ENCODE measurements around the gene MYO7A. TPM values are rescaled to one million over a fixed set of nuclear protein-coding genes. Genes with fewer than 3 reads are reported as not detected.

Gene MYO7A
- total RNA-seq, 4 donors from 2014 or later = 2.0 to 18.2 (median 6.6) TPM

GRCh38 chr11:77139201-77139600, 11.2 kb downstream of the MYO7A start:
- Histone ChIP-seq H3K27ac (peak overlapping the region in 1 of 2 donors; percentile 62), H3K4me1 (peaks cover 0 to 4% of the 10 kb centered on the region in 2 donors), H3K4me3 (no peak overlapping the region), H3K36me3 (no peaks in the 10 kb centered on the region), H3K27me3 (no peaks in the 10 kb centered on the region), H3K9me3 (no peaks in the 10 kb centered on the region)
- intact Hi-C loops (cut with DNase I; ENCODE audit: low total_unique reads) = no loop called here
- no peak for TF ChIP-seq POLR2A (IDR thresholded peaks at IDR 0.05)
- TF ChIP-seq, protein P1, sequence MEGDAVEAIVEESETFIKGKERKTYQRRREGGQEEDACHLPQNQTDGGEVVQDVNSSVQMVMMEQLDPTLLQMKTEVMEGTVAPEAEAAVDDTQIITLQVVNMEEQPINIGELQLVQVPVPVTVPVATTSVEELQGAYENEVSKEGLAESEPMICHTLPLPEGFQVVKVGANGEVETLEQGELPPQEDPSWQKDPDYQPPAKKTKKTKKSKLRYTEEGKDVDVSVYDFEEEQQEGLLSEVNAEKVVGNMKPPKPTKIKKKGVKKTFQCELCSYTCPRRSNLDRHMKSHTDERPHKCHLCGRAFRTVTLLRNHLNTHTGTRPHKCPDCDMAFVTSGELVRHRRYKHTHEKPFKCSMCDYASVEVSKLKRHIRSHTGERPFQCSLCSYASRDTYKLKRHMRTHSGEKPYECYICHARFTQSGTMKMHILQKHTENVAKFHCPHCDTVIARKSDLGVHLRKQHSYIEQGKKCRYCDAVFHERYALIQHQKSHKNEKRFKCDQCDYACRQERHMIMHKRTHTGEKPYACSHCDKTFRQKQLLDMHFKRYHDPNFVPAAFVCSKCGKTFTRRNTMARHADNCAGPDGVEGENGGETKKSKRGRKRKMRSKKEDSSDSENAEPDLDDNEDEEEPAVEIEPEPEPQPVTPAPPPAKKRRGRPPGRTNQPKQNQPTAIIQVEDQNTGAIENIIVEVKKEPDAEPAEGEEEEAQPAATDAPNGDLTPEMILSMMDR (IDR thresholded peaks at IDR 0.05) = no peak
- no peak for DNase-seq

GRCh38 chr11:77140231-77140851, 12.3 kb downstream of the MYO7A start:
- Histone ChIP-seq H3K27me3 (no peaks in the 10 kb centered on the region), H3K4me3 (no peak overlapping the region), H3K27ac (peak overlapping the region; percentile 26 to 62), H3K9me3 (no peaks in the 10 kb centered on the region), H3K36me3 (no peaks in the 10 kb centered on the region), H3K4me1 (peaks cover 0 to 4% of the 10 kb centered on the region in 2 donors)
- DNase-seq = peak; percentile 50 to 59
- no peak for TF ChIP-seq POLR2A (IDR thresholded peaks at IDR 0.05)
- intact Hi-C loops (cut with DNase I; ENCODE audit: low total_unique reads) = no loop called here

DNA sequence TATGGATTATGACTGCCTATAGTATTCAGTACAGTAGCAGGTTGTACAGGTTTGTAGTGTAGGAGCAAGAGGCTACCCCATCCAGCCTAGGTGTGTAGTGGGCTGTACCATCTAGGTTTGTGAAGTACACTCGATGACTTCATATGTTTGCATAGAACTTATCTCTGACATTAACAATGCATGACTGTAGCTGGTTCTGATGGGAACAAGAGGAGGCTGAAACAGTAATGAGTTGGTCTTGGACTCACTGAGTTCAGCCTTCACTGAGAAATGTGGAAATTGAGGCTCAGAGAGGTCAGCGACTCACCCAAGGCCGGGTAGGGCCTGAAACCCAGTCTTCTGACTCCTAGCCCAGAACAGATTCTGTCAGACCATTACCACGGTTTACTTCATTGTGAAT, 13.0 kb downstream of the MYO7A start:
- Histone ChIP-seq H3K27me3 (no peaks in the 10 kb centered on the region), H3K9me3 (no peaks in the 10 kb centered on the region), H3K27ac (peak overlapping the region in 1 of 2 donors; percentile 26), H3K36me3 (no peaks in the 10 kb centered on the region), H3K4me1 (peaks cover 0 to 4% of the 10 kb centered on the region in 2 donors), H3K4me3 (no peak overlapping the region)
- DNase-seq = no peak
- no peak for TF ChIP-seq POLR2A (IDR thresholded peaks at IDR 0.05)
- TF ChIP-seq, protein P1 (IDR thresholded peaks at IDR 0.05) = no peak
- intact Hi-C loops (cut with DNase I; ENCODE audit: low total_unique reads) = no loop called here

- no peak overlapping the region for H3K27ac ChIP-seq
- intact Hi-C loops (cut with DNase I; ENCODE audit: low total_unique reads) = no loop called here
- H3K4me1 ChIP-seq = peaks cover 0 to 4% of the 10 kb centered on the region in 2 donors
- no peaks in the 10 kb centered on the region for H3K9me3 ChIP-seq
- H3K4me3 ChIP-seq = no peak overlapping the region
- no peaks in the 10 kb centered on the region for H3K27me3 ChIP-seq
- TF ChIP-seq POLR2A (IDR thresholded peaks at IDR 0.05) = no peak
- TF ChIP-seq, protein P1 (IDR thresholded peaks at IDR 0.05) = no peak
- no peaks in the 10 kb centered on the region for H3K36me3 ChIP-seq
- DNase-seq = no peak
These were observed 13.4 kb downstream of the MYO7A start for GRCh38 chr11:77141475-77141874.

GRCh38 chr11:77142091-77142975, 14.3 kb downstream of the MYO7A start:
- Histone ChIP-seq H3K36me3 (no peaks in the 10 kb centered on the region), H3K4me1 (peaks cover 0 to 4% of the 10 kb centered on the region in 2 donors), H3K9me3 (no peaks in the 10 kb centered on the region), H3K27me3 (no peaks in the 10 kb centered on the region), H3K27ac (no peak overlapping the region), H3K4me3 (no peak overlapping the region)
- no peak for DNase-seq
- intact Hi-C loops (cut with DNase I; ENCODE audit: low total_unique reads) = no loop called here
- no peak for TF ChIP-seq POLR2A (IDR thresholded peaks at IDR 0.05)
- TF ChIP-seq, protein P1 (IDR thresholded peaks at IDR 0.05) = no peak
